H9 (cell line): ENCODE results near the gene PAMR1. TPM values are rescaled to one million over a fixed set of nuclear protein-coding genes. Genes with fewer than 3 reads are reported as not detected.

ENCODE experiments used
- DNase-seq: peaks from one replicate; pipeline ENCODE4 v3.0.0-alpha.2; 2017
- H2AFZ ChIP-seq: one replicate; pipeline ENCODE4 v1.6.1; 2013; ENCODE audit warnings: mild to moderate bottlenecking, low read length, control low read depth, moderate library complexity
- H2AK5ac ChIP-seq: 2 replicates; pipeline ENCODE4 v1.6.1; 2013; ENCODE audit warnings: low read length, control low read depth, mixed read lengths; ENCODE audit not compliant: insufficient read length
- H2BK120ac ChIP-seq: one replicate; pipeline ENCODE4 v1.6.1; 2013; ENCODE audit warnings: low read depth, mild to moderate bottlenecking, low read length, control low read depth, inconsistent platforms; ENCODE audit not compliant: poor library complexity, severe bottlenecking
- H2BK12ac ChIP-seq: 2 replicates; pipeline ENCODE4 v1.6.1; 2013; ENCODE audit warnings: low read length, control low read depth, mixed read lengths, low read depth; ENCODE audit not compliant: insufficient read length
- H2BK15ac ChIP-seq: 2 replicates; pipeline ENCODE4 v1.6.1; 2013; ENCODE audit warnings: low read depth, low read length, control low read depth
- H2BK20ac ChIP-seq: one replicate; pipeline ENCODE4 v1.6.1; 2013; ENCODE audit warnings: low read depth, mild to moderate bottlenecking, low read length, control low read depth, inconsistent platforms; ENCODE audit not compliant: poor library complexity, severe bottlenecking
- H2BK5ac ChIP-seq: 2 replicates; pipeline ENCODE4 v1.6.1; 2013; ENCODE audit warnings: low read length, control low read depth, mixed read lengths; ENCODE audit not compliant: insufficient read length
- H3K14ac ChIP-seq: 2 replicates; pipeline ENCODE4 v1.6.1; 2013; ENCODE audit warnings: low read length, control low read depth; ENCODE audit not compliant: insufficient read depth
- H3K18ac ChIP-seq: 2 replicates; pipeline ENCODE4 v1.6.1; 2013; ENCODE audit warnings: low read depth, mild to moderate bottlenecking, mixed read lengths, low read length, control low read depth; ENCODE audit not compliant: insufficient read length
- H3K23ac ChIP-seq: 2 replicates; pipeline ENCODE4 v1.6.1; 2013; ENCODE audit warnings: low read length, control low read depth, mixed read lengths, low read depth; ENCODE audit not compliant: insufficient read length
- H3K23me2 ChIP-seq: 2 replicates; pipeline ENCODE4 v1.6.1; 2013; ENCODE audit warnings: low read depth, mild to moderate bottlenecking, mixed read lengths, low read length, control low read depth; ENCODE audit not compliant: insufficient read length, poor library complexity, severe bottlenecking
- H3K27ac ChIP-seq: 2 replicates; pipeline ENCODE4 v1.5.1; 2013; ENCODE audit warnings: low read length, control low read depth, mixed read lengths, low read depth; ENCODE audit not compliant: insufficient read length
- H3K27me3 ChIP-seq: 2 replicates; pipeline ENCODE4 v1.6.1; 2013; ENCODE audit warnings: low read length, control low read depth, inconsistent platforms; ENCODE audit not compliant: insufficient read depth
- H3K4ac ChIP-seq: 2 replicates; pipeline ENCODE4 v1.6.1; 2013; ENCODE audit warnings: low read depth, mild to moderate bottlenecking, control low read depth, inconsistent platforms, low read length, moderate library complexity
- H3K4me1 ChIP-seq: 2 replicates; pipeline ENCODE4 v1.6.1; 2013; ENCODE audit warnings: low read length, control low read depth, inconsistent platforms; ENCODE audit not compliant: insufficient read depth
- H3K4me2 ChIP-seq: 2 replicates; pipeline ENCODE4 v1.6.1; 2013; ENCODE audit warnings: low read length, control low read depth, mixed read lengths; ENCODE audit not compliant: insufficient read length, insufficient read depth
- H3K56ac ChIP-seq: 2 replicates; pipeline ENCODE4 v1.6.1; 2013; ENCODE audit warnings: low read depth, mild to moderate bottlenecking, mixed read lengths, low read length, control low read depth; ENCODE audit not compliant: insufficient read length
- H3K79me1 ChIP-seq: 2 replicates; pipeline ENCODE4 v1.6.1; 2013; ENCODE audit warnings: low read depth, mild to moderate bottlenecking, moderate library complexity, low read length, control low read depth, inconsistent platforms; ENCODE audit not compliant: insufficient read depth, poor library complexity, severe bottlenecking
- H3K79me2 ChIP-seq: 2 replicates; pipeline ENCODE4 v1.6.1; 2013; ENCODE audit warnings: low read length, control low read depth, inconsistent platforms; ENCODE audit not compliant: insufficient read depth
- H3K9ac ChIP-seq: 2 replicates; pipeline ENCODE4 v1.6.1; 2013; ENCODE audit warnings: low read length, control low read depth, mixed read lengths; ENCODE audit not compliant: insufficient read length; ENCODE audit errors: extremely low read depth
- H3K9me3 ChIP-seq: one replicate; pipeline ENCODE4 v1.6.1; 2013; ENCODE audit warnings: low read depth, low read length, inconsistent platforms; ENCODE audit not compliant: control insufficient read depth
- H3T11ph ChIP-seq: one replicate; pipeline ENCODE4 v1.6.1; 2013; ENCODE audit warnings: mild to moderate bottlenecking, low read length, control low read depth, inconsistent platforms
- H4K20me1 ChIP-seq: one replicate; pipeline ENCODE4 v1.6.1; 2013; ENCODE audit not compliant: control insufficient read depth, insufficient read length, insufficient read depth
- H4K5ac ChIP-seq: 2 replicates; pipeline ENCODE4 v1.6.1; 2013; ENCODE audit warnings: low read depth, mild to moderate bottlenecking, mixed read lengths, low read length, control low read depth; ENCODE audit not compliant: insufficient read length
- H4K8ac ChIP-seq: replicated peaks from 2 replicates; pipeline ENCODE4 v1.6.1; 2013; ENCODE audit warnings: low read length, control low read depth, mixed read lengths, low read depth; ENCODE audit not compliant: insufficient read length
- H4K91ac ChIP-seq: 2 replicates; pipeline ENCODE4 v1.6.1; 2013; ENCODE audit warnings: low read depth, mild to moderate bottlenecking, moderate library complexity, mixed read lengths, low read length, control low read depth; ENCODE audit not compliant: insufficient read length
- H3K27ac Mint-ChIP-seq, 3 experiments: 2 replicates in 2 of 3; 3 replicates in 1 of 3; pipeline ENCODE4 v1.8.0; 2020 to 2021; ENCODE audit warnings: mixed read lengths in 3 of 3, mild to moderate bottlenecking in 1 of 3, moderate library complexity in 1 of 3
- H3K27me3 Mint-ChIP-seq: 2 replicates; pipeline ENCODE4 v1.8.0; 2021; ENCODE audit warnings: low read depth, mild to moderate bottlenecking, moderate library complexity, mixed read lengths
- H3K36me3 Mint-ChIP-seq, 3 experiments: 2 replicates in 2 of 3; 3 replicates in 1 of 3; pipeline ENCODE4 v1.8.0; 2020 to 2021; ENCODE audit warnings: low read depth in 3 of 3, mixed read lengths in 3 of 3; ENCODE audit not compliant: insufficient read depth in 1 of 3
- H3K4me1 Mint-ChIP-seq, 2 experiments: 2 replicates each; pipeline ENCODE4 v1.8.0; 2020; ENCODE audit warnings: mixed read lengths in 2 of 2
- H3K4me3 Mint-ChIP-seq, 2 experiments: 2 replicates in 1 of 2; 3 replicates in 1 of 2; pipeline ENCODE4 v1.8.0; 2020 to 2021; ENCODE audit warnings: mild to moderate bottlenecking in 2 of 2, mixed read lengths in 2 of 2, moderate library complexity in 1 of 2
- H3K9me3 Mint-ChIP-seq, 2 experiments: 2 replicates in 1 of 2; 3 replicates in 1 of 2; pipeline ENCODE4 v1.8.0; 2020; ENCODE audit warnings: mild to moderate bottlenecking in 2 of 2, mixed read lengths in 2 of 2, moderate library complexity in 1 of 2
- CTCF ChIP-seq: fragments of 200-600 bp; sonication (generic); conservative IDR thresholded peaks from 3 replicates; pipeline ENCODE4 v1.8.0; 2021; ENCODE audit warnings: antibody characterized with exemption, mild to moderate bottlenecking
- WGBS: extraction: QIAGEN DNeasy Blood & Tissue Kit; methylation state at CpG from one replicate; pipeline ENCODE4 v1.1.7; 2013; ENCODE audit warnings: missing lambda C conversion rate, low lambda C conversion rate, mixed read lengths; ENCODE audit not compliant: insufficient read length; ENCODE audit errors: extremely low coverage; 5-methylcytosine and 5-hydroxymethylcytosine counted together
- total RNA-seq: library from RNA; stranded (reverse); gene quantifications from 2 replicates; pipeline ENCODE4 v1.2.1, GENCODE V29; 2021

The PAMR1 gene
- total RNA-seq, 1 experiment from 2014 or later, result 2.4 TPM

GRCh38 chr11:35474688-35475087, 50.7 kb downstream of the PAMR1 start:
- Mint-ChIP-seq H3K36me3 (no peaks in the 10 kb centered on the region; a peak in 2 of 7 replicates), H3K4me1 (peaks cover 16 to 18% of the 10 kb centered on the region in 2 experiments)

More at GRCh38 chr11:35474688-35475087, 50.7 kb downstream of the PAMR1 start:
- Histone ChIP-seq H4K8ac (no peak overlapping the region), H3K14ac (no peak overlapping the region), H2AK5ac (no peak overlapping the region), H3K56ac (no peak overlapping the region), H2BK120ac (no peak overlapping the region), H3K79me2 (no peaks in the 10 kb centered on the region), H4K20me1 (no peaks in the 10 kb centered on the region), H3K4ac (no peak overlapping the region), H3K79me1 (no peaks in the 10 kb centered on the region), H2BK12ac (no peak overlapping the region), H3K23ac (no peak overlapping the region), H3K23me2 (no peaks in the 10 kb centered on the region), H2BK15ac (no peak overlapping the region), H3K18ac (no peak overlapping the region), H3K4me2 (no peak overlapping the region), H3K9ac (no peak overlapping the region), H4K91ac (no peak overlapping the region), H3K9me3 (no peaks in the 10 kb centered on the region), H3K27me3 (no peaks in the 10 kb centered on the region), H4K5ac (no peak overlapping the region), H3K4me1 (peaks cover 5% of the 10 kb centered on the region; the same call in 1 of the 2 replicates), H2BK20ac (no peak overlapping the region), H2BK5ac (no peak overlapping the region), H2AFZ (no peak overlapping the region), H3T11ph (no peak overlapping the region), H3K27ac (no peak overlapping the region)
- Mint-ChIP-seq H3K4me3 (no peak overlapping the region), H3K9me3 (peaks cover 0 to 2% of the 10 kb centered on the region in 2 experiments; a peak in 1 of 5 replicates), H3K27ac (no peak overlapping the region), H3K27me3 (peaks cover 5% of the 10 kb centered on the region)
- WGBS, result no CpG with 5 or more reads among the region's 4 CpGs
- no peak for DNase-seq
- no peak for TF ChIP-seq CTCF
